ENCODE measurements around the gene SLC16A10.

- TF ChIP-seq, protein P1, sequence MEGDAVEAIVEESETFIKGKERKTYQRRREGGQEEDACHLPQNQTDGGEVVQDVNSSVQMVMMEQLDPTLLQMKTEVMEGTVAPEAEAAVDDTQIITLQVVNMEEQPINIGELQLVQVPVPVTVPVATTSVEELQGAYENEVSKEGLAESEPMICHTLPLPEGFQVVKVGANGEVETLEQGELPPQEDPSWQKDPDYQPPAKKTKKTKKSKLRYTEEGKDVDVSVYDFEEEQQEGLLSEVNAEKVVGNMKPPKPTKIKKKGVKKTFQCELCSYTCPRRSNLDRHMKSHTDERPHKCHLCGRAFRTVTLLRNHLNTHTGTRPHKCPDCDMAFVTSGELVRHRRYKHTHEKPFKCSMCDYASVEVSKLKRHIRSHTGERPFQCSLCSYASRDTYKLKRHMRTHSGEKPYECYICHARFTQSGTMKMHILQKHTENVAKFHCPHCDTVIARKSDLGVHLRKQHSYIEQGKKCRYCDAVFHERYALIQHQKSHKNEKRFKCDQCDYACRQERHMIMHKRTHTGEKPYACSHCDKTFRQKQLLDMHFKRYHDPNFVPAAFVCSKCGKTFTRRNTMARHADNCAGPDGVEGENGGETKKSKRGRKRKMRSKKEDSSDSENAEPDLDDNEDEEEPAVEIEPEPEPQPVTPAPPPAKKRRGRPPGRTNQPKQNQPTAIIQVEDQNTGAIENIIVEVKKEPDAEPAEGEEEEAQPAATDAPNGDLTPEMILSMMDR (conservative IDR thresholded peaks at IDR 0.05; ENCODE audit: low read depth, low read length) = no peak
- no peak for TF ChIP-seq EZH2phosphoT487 (IDR thresholded peaks at IDR 0.05; ENCODE audit: borderline replicate concordance, low read length)
These were observed 8.9 kb downstream of the SLC16A10 start for GRCh38 chr6:111096246-111096645.

All from PC-3 (cell line).